Adrenal gland (tissue), 5 donors: Measurements from ENCODE around the gene AK5.

ENCODE experiments used
- CTCF ChIP-seq, 6 experiments: fragments of 450-650 bp in 4 of 6; fragments of 200-600 bp in 2 of 6; sonication (generic) in 1 of 6; IDR thresholded peaks; 1 replicate in 5 of 6; 2 replicates in 1 of 6; pipeline versions ENCODE4 v1.5.1 to v1.8.0; 2016 to 2021; ENCODE audit warnings: antibody characterized with exemption in 6 of 6, mild to moderate bottlenecking in 2 of 6, moderate library complexity in 1 of 6
- POLR2A ChIP-seq, 2 donors: fragments of 450-650 bp; IDR thresholded peaks; one replicate each; pipeline ENCODE4 v1.6.1; 2017; ENCODE audit warnings: antibody characterized with exemption in 2 of 2, mild to moderate bottlenecking in 2 of 2, moderate library complexity in 1 of 2
- donor health status: DM: no; HTN: no; CAD: no.

GRCh38 chr1:77473690-77474089, 191.9 kb downstream of the AK5 start:
- TF ChIP-seq POLR2A (IDR thresholded peaks at IDR 0.05) (no peak), CTCF (IDR thresholded peaks at IDR 0.05) (no peak)
